WERI-Rb-1 (cell line): ENCODE measurements around the gene MAP3K2.

Experiments used
- DNase-seq: peaks from one replicate; pipeline ENCODE4 v3.0.0-alpha.2; 2020
- H3K27ac ChIP-seq: fragments of 250-450 bp; sonication (Bioruptor Pico); 2 replicates; pipeline ENCODE4 v1.5.1; 2020; ENCODE audit warnings: mild to moderate bottlenecking, moderate library complexity
- H3K27me3 ChIP-seq: fragments of 250-450 bp; sonication (Bioruptor Pico); 2 replicates; pipeline ENCODE4 v1.5.1; 2021; ENCODE audit warnings: mild to moderate bottlenecking, low read depth, moderate library complexity; ENCODE audit not compliant: insufficient read depth, severe bottlenecking
- H3K36me3 ChIP-seq: fragments of 250-450 bp; sonication (Bioruptor Pico); 2 replicates; pipeline ENCODE4 v1.5.1; 2020; ENCODE audit warnings: mild to moderate bottlenecking, moderate library complexity
- H3K4me3 ChIP-seq: 2 replicates; pipeline ENCODE4 v1.5.1; 2011; ENCODE audit warnings: low read depth, mild to moderate bottlenecking, control low read depth, low read length
- H3K9me3 ChIP-seq: fragments of 250-450 bp; sonication (Bioruptor Pico); 2 replicates; pipeline ENCODE4 v1.5.1; 2021; ENCODE audit warnings: mild to moderate bottlenecking, moderate library complexity; ENCODE audit not compliant: severe bottlenecking
- TF ChIP-seq, protein P1 (sequence below): IDR thresholded peaks from 2 replicates; pipeline ENCODE4 v1.5.1; 2011; ENCODE audit warnings: low read depth, mild to moderate bottlenecking, control low read depth, inconsistent platforms, low read length

Gene MAP3K2

DNA sequence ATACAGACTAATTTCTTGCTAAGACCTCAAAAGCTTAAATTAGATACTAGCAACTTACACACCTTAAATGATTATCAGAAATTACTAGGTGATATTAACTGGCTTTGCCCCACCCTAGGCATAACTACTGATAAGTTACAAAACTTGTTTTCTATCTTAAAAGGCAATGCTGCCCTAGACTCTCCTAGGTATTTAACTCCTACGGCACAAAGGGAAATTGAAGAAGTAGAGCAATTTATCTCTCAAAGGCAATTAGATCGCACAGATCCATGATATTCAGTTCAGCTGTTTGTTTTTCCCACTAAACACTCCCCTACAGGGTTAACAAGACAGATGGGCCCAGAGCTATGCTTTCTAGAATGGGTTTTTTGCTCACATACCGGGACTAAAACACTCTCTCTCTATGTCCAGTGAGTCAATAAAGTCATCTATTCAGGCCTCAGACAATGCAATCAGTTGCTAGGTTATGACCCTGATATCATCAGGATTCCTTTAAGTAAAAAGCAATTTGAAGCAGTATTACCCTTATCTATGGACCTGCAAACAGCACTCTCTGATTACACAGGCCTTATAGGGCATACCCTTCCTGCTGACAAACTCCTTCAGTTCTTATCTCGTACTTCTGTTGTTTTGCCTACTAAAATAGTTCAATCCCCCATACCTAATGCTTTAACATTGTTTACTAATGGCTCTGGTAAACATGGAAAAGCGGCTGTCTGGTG is 14.3 kb downstream of the MAP3K2 start:
- TF ChIP-seq, protein P1, sequence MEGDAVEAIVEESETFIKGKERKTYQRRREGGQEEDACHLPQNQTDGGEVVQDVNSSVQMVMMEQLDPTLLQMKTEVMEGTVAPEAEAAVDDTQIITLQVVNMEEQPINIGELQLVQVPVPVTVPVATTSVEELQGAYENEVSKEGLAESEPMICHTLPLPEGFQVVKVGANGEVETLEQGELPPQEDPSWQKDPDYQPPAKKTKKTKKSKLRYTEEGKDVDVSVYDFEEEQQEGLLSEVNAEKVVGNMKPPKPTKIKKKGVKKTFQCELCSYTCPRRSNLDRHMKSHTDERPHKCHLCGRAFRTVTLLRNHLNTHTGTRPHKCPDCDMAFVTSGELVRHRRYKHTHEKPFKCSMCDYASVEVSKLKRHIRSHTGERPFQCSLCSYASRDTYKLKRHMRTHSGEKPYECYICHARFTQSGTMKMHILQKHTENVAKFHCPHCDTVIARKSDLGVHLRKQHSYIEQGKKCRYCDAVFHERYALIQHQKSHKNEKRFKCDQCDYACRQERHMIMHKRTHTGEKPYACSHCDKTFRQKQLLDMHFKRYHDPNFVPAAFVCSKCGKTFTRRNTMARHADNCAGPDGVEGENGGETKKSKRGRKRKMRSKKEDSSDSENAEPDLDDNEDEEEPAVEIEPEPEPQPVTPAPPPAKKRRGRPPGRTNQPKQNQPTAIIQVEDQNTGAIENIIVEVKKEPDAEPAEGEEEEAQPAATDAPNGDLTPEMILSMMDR, result no peak
- no peaks in the 10 kb centered on the region for H3K27me3 ChIP-seq
- peaks cover 5% of the 10 kb centered on the region for H3K9me3 ChIP-seq
- no peak for DNase-seq
- H3K27ac ChIP-seq, result no peak overlapping the region
- no peak overlapping the region for H3K4me3 ChIP-seq
- 0 out of 2 replicates have a peak, but pooled peaks cover 5% of the 10 kb centered on the region for H3K36me3 ChIP-seq

DNA sequence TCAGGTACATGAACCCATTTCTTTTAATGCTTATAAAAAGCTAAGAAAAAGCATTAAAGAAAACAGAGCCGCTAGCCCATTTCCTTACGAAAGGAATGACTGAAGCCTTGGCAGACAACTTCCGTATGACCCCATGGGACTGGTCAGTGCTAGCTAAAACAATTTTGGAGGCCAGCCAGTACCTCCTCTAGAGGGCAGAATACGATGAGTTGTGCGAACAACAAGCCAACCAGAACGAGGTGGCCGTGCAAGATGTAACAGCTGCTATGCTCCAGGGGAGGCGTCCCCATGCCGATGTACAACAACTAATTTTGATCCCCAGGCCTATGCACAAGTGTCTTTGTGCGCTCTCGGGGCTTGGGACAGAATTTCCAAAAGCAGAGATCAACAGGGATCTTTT is 16.7 kb downstream of the MAP3K2 start:
- no peak for DNase-seq

DNA sequence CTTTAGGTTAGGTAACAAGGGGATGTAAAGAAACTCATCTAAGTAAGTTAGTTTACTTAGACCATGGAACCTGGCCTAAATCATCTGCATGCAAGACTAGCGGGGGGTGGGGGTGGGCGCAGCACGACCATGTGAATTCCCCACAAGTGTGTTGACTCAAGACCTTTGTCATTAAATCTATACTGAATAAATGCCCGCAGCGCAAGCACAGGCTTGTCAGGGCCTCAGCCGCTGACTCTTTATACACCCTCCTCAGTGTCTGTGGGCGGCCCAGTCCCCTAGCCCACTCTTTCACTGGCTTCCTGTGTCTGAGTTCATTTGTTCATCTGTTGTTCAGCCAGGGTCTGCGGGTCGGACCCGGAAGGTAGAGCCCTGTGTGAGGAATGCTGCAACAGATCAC is 17.8 kb downstream of the MAP3K2 start:
- TF ChIP-seq, protein P1, result no peak
- Histone ChIP-seq H3K27me3 (no peaks in the 10 kb centered on the region), H3K9me3 (no peaks in the 10 kb centered on the region), H3K36me3 (no peaks in the 10 kb centered on the region), H3K27ac (no peak overlapping the region), H3K4me3 (no peak overlapping the region)
- no peak for DNase-seq

More for the DNA sequence above, 16.7 kb downstream of the MAP3K2 start:
- TF ChIP-seq, protein P1, result no peak
- H3K9me3 ChIP-seq, result no peaks in the 10 kb centered on the region
- H3K27me3 ChIP-seq, result no peaks in the 10 kb centered on the region
- H3K4me3 ChIP-seq, result no peak overlapping the region
- no peaks in the 10 kb centered on the region for H3K36me3 ChIP-seq
- H3K27ac ChIP-seq, result no peak overlapping the region

DNA sequence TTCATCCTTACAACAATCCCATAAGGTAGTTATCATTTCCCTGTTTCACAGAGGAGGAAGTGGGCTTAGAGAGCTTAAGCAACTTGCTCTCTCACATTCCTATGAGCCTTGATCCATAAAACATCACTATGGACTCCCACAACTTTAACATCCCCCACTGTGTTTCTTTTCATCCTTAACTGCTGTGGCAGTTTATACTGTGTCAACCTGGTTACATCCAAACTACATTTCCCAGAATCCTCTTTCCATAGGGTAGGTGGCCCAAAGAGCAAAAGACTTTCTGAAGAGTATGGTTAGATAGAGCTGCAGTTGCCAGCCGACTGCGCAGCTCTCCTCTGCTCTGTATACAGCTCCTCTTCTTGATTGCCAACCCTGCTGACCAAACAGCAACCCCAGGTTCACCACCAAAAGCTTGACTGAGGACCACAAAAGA is 22.5 kb downstream of the MAP3K2 start:
- no peak for DNase-seq
- no peak overlapping the region for H3K4me3 ChIP-seq
- no peaks in the 10 kb centered on the region for H3K27me3 ChIP-seq
- no peaks in the 10 kb centered on the region for H3K36me3 ChIP-seq
- TF ChIP-seq, protein P1, result no peak
- H3K27ac ChIP-seq, result no peak overlapping the region
- H3K9me3 ChIP-seq, result no peaks in the 10 kb centered on the region

DNA sequence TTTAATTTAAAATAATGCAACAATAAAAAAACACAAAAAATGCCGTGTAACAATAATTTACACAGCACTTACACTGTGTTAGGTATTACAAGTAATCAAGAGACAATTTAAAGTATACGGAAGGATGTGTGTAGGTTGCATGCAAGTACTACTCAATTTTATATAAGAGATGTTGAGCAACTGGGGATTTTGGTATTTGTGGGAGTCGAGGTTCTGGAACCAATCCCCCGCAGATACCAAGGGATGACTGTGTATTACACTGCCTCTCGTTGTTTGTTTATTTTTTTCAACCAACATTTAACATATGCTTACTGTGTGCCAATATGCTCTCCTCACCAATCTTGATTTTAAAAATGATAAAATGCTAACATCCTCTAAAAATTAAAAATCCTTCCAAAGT is 24.8 kb downstream of the MAP3K2 start:
- no peaks in the 10 kb centered on the region for H3K36me3 ChIP-seq
- TF ChIP-seq, protein P1, result no peak

More for the DNA sequence above, 24.8 kb downstream of the MAP3K2 start:
- Histone ChIP-seq H3K27me3 (no peaks in the 10 kb centered on the region), H3K4me3 (no peak overlapping the region), H3K9me3 (no peaks in the 10 kb centered on the region), H3K27ac (no peak overlapping the region)
- DNase-seq, result no peak
